GM18502 (cell line): ENCODE measurements around the gene PLAGL1.
"Not testable (repeated sequence)": the region's sequence is repeated elsewhere in the genome, so short reads cannot be mapped to it uniquely, and the experiment has no call there.

ENCODE experiments used
- ATAC-seq: cut with Tn5 transposase; IDR thresholded peaks from one replicate; pipeline ENCODE4 v1.9.1; 2021; ENCODE audit warnings: mild to moderate bottlenecking; ENCODE audit not compliant: unreplicated experiment, poor library complexity

Gene PLAGL1

GRCh38 chr6:144008120-144008811 is at the start of gene PLAGL1:
PLAGL1 (minus strand) TSS chr6:144008259; CDS start chr6:143948136, 60,123 bp downstream.
- ATAC-seq = peak; percentile 55

GRCh38 chr6:144055121-144055931 is 47.3 kb upstream of the PLAGL1 start:
- peak; percentile 87 for ATAC-seq

GRCh38 chr6:144053601-144054000 is 45.5 kb upstream of the PLAGL1 start:
- ATAC-seq = no peak

- ATAC-seq = no peak
Measured at GRCh38 chr6:144052488-144052887, 44.4 kb upstream of the PLAGL1 start.

GRCh38 chr6:144049386-144049785 is 41.3 kb upstream of the PLAGL1 start:
- no peak for ATAC-seq

- ATAC-seq = no peak
Measured at GRCh38 chr6:144047688-144048087, 39.6 kb upstream of the PLAGL1 start.

GRCh38 chr6:144046672-144047071 is 38.6 kb upstream of the PLAGL1 start:
- ATAC-seq = not testable (repeated sequence)

GRCh38 chr6:144044989-144045388 is 36.9 kb upstream of the PLAGL1 start:
- ATAC-seq = not testable (repeated sequence)

- no peak for ATAC-seq
Measured at GRCh38 chr6:144036835-144037195, 28.8 kb upstream of the PLAGL1 start.

- peak; percentile 65 for ATAC-seq
Measured at GRCh38 chr6:144036064-144036834, 28.2 kb upstream of the PLAGL1 start.

GRCh38 chr6:144035416-144035815 is 27.4 kb upstream of the PLAGL1 start:
- no peak for ATAC-seq

GRCh38 chr6:144033816-144034735 is 26.0 kb upstream of the PLAGL1 start:
- ATAC-seq = no peak

GRCh38 chr6:144029452-144029851 is 21.4 kb upstream of the PLAGL1 start:
- no peak for ATAC-seq

- no peak for ATAC-seq
Measured at GRCh38 chr6:144027932-144028587, 20.0 kb upstream of the PLAGL1 start.

- no peak for ATAC-seq
Measured at GRCh38 chr6:144023216-144023615, 15.2 kb upstream of the PLAGL1 start.

GRCh38 chr6:144019929-144020328 is 11.9 kb upstream of the PLAGL1 start:
- no peak for ATAC-seq

GRCh38 chr6:144017166-144018094 is 9.4 kb upstream of the PLAGL1 start:
- no peak for ATAC-seq

GRCh38 chr6:144013486-144013909 is 5.4 kb upstream of the PLAGL1 start:
- no peak for ATAC-seq
